ENCODE results near the gene PRKN.

PRKN gene

DNA sequence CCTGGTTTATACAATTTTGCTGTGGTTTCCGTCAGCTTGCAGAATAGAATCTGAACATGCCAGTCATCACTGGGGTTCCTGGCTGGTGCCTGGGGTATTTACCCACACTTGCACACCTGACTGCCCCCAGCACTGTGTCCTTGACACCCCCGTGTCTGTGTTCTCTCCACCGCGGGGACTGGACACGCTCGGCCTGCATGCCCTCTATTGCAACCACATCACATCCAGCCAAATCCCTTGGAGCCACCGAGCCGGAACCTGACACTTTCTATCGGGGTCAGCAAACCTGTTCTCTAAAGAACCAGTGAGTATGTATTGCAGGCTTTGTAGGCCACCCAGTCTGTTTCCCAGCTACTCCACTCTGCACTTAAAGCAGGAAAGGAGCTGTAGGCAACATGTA is 527.5 kb downstream of the PRKN start:
- TF ChIP-seq, protein P1, sequence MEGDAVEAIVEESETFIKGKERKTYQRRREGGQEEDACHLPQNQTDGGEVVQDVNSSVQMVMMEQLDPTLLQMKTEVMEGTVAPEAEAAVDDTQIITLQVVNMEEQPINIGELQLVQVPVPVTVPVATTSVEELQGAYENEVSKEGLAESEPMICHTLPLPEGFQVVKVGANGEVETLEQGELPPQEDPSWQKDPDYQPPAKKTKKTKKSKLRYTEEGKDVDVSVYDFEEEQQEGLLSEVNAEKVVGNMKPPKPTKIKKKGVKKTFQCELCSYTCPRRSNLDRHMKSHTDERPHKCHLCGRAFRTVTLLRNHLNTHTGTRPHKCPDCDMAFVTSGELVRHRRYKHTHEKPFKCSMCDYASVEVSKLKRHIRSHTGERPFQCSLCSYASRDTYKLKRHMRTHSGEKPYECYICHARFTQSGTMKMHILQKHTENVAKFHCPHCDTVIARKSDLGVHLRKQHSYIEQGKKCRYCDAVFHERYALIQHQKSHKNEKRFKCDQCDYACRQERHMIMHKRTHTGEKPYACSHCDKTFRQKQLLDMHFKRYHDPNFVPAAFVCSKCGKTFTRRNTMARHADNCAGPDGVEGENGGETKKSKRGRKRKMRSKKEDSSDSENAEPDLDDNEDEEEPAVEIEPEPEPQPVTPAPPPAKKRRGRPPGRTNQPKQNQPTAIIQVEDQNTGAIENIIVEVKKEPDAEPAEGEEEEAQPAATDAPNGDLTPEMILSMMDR (IDR thresholded peaks at IDR 0.05; ENCODE audit: low read depth, low read length), result no peak
- DNase-seq (ENCODE audit: extremely low read depth, low read depth), result no peak

DNA sequence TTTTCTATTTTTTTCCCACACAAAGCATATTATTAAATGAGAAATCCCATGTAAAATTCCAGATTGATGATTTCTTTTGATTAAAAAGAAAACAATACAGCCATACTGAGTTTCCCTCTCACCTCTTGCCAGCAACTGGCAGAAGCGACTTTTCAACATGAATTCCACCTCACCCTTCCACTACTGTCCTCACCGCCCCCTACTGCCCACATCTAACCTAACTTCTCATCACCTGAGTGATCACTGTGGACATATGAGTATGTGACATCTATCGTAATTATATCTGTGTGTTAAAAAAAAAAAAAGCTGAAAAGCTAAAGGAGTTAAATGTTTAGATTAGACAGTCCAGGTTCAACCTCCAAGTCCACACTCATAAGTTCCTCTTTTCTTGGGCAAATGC is 528.6 kb downstream of the PRKN start:
- no peak for DNase-seq (ENCODE audit: extremely low read depth, low read depth)
- TF ChIP-seq, protein P1 (IDR thresholded peaks at IDR 0.05; ENCODE audit: low read depth, low read length), result no peak

DNA sequence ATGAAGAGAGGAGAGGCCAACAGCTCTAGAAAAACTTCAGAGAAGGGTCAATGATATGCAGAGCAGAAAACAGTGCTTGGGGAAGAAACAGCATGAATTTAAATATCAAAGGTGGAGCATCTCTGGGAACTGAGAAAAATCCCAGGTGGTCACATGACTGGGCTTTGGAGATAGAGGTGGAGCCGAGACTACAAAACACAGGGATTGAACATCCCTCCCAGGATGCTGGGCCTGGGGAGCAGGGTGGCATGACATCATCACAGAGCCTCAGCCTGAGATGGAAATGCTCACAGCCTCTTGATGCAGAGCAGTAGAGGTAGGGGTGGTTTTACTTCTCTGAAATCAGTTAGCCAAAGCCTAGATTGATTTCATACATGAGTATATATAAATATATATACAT is 529.5 kb downstream of the PRKN start:
- TF ChIP-seq, protein P1 (IDR thresholded peaks at IDR 0.05; ENCODE audit: low read depth, low read length), result no peak
- no peak for DNase-seq (ENCODE audit: extremely low read depth, low read depth)

DNA sequence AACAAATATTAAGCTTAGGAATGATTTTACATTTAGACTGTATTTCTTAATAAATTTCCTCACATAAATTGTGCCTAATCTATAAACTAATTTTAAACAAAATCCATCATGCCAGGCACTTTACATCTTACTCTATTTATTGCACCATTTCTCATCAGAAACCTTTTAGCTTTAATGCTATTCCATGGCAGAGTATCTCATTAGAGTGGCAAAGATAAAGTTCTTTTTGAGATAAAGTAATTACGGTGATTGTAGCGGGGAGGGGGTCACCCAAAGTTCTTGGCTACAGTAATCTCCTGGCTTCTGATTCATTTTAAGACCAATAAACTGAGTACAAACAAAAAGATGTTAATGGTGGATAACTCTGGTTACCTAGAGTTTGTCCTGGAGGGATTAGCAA is 532.1 kb downstream of the PRKN start:
- TF ChIP-seq, protein P1 (IDR thresholded peaks at IDR 0.05; ENCODE audit: low read depth, low read length), result no peak

DNA sequence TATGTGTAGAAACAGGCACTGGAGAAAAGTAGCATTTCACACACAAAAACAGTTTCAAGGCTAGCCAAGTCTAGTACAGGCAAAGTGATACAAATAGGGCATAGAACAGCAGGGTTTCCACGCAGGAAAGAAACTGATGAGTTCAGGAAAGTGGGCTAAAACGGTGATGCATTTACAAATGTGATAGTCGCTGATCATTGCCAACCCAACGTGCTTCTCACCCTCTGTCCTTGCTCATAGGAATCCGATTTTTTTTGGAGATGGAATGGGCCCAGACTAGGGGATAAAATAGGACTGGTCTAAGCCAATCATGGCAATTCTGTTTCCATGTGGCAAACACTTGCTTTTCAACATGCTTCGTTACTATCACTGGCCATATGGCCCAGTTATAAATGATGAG is 536.6 kb downstream of the PRKN start:
- DNase-seq (ENCODE audit: extremely low read depth, low read depth), result no peak
- TF ChIP-seq, protein P1 (IDR thresholded peaks at IDR 0.05; ENCODE audit: low read depth, low read length), result no peak

More for the DNA sequence above, 532.1 kb downstream of the PRKN start:
- no peak for DNase-seq (ENCODE audit: extremely low read depth, low read depth)

DNA sequence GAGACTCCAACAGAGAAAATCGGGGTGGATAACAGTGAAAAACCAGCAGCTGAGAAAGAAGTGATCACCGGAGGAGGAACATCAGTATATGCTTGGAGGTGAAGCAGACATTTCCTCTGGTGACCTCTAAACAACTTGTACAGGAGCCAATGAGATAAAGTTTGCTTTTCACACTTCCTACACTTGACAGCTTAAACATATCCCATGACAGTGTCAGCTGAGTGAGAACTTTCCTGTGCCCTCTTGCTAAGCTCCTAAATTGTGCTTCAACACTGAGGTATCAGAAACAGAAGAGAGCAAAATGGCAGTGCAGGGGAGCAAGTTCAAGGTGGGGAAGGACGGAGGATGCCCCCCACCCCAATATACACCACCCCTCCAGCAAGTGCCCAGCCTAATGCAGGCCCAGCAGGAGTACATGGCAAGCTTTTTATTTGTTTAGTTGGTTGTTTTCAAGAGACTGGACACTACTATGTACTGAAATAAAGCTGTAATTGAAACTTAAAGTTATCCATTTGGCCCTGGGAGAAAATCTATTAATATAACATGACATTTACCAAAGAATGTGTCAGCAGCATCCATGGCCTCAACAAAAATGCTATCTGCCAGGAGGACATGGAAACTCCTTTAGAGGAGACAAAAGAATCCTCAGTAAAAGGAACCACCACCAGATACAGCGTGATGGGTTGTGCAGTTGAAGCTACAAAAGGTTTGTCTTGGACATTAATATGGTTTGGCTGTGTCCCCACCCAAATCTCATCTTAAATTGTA is 540.2 kb downstream of the PRKN start:
- DNase-seq (ENCODE audit: extremely low read depth, low read depth), result no peak
- TF ChIP-seq, protein P1 (IDR thresholded peaks at IDR 0.05; ENCODE audit: low read depth, low read length), result no peak

DNA sequence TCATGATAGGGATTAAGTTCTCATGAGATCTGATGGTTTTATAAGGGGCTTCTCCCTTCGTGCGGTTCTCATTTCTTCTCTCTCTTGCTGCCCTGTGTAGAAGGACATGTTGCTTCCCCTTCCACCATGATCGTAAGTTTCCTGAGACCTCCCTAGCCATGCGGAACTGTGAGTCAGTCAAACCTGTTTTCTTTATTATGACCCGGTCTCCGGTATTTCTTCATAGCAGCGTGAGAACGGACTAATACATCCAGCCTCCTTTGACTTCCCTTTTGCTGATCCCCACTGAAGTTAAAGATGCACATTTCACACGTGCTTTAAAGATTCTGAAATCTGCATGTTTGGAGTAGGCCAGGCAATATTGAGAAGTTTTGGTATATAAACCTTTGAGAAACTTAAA is 543.1 kb downstream of the PRKN start:
- no peak for DNase-seq (ENCODE audit: extremely low read depth, low read depth)
- TF ChIP-seq, protein P1 (IDR thresholded peaks at IDR 0.05; ENCODE audit: low read depth, low read length), result no peak

Measured in AG09319 (cell line).